GM18858 (cell line): ENCODE data around the gene KRTAP9-1.
"Not testable (repeated sequence)": the region's sequence is repeated elsewhere in the genome, so short reads cannot be mapped to it uniquely, and the experiment has no call there.

Source experiments
- ATAC-seq: cut with Tn5 transposase; IDR thresholded peaks from one replicate; pipeline ENCODE4 v1.9.1; 2021; ENCODE audit not compliant: unreplicated experiment

Gene KRTAP9-1, protein sequence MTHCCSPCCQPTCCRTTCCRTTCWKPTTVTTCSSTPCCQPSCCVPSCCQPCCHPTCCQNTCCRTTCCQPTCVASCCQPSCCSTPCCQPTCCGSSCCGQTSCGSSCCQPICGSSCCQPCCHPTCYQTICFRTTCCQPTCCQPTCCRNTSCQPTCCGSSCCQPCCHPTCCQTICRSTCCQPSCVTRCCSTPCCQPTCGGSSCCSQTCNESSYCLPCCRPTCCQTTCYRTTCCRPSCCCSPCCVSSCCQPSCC

GRCh38 chr17:41189837-41190318 is at the start of gene KRTAP9-1:
Gene KRTAP9-1 (plus strand): TSS chr17:41189887. CDS start chr17:41189887, 0 bp downstream.
- not testable (repeated sequence) for ATAC-seq

DNA sequence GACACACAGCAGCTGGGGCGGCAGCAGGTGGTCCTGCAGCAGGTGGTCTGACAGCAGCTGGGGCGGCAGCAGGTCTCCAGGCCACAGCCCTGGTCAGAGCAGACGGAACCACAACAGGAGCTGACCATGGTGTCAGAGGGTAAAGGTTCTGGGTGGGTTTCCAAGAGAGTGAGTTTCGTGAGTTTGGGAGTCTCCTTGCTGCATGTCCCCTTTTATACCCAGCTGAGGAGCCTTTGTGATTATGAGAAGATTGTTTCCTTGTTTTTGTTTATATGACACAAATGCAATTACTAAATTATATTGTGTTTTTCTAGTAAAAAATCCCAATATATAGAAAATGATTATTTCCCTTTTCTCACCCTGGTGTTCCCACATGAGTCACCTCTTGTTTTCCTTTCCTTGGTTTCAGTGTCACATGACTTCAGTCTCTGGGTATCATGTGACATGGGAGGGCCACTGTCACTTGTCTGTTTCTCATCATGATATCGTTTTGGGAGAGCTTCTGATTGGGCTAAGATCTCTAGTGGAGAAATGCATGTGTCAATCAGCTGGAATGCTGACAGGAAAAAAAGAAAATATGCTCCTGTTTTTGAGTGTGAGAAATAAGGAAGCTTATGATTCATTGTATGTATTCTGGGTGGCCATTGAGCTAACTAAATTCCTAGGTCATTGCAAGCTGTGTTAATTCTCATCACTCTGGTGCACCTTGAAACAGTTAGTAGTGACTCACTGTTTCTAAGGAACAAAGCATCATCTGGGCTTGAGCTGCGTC is 49.1 kb upstream of the KRTAP9-1 start, which contains the start of gene KRTAP4-6:
Gene KRTAP4-6, minus strand, starts transcription at position 185 of the 772 bp plus-strand sequence. Its CDS starts 57 bp downstream, at position 128.
- ATAC-seq, result no peak

DNA sequence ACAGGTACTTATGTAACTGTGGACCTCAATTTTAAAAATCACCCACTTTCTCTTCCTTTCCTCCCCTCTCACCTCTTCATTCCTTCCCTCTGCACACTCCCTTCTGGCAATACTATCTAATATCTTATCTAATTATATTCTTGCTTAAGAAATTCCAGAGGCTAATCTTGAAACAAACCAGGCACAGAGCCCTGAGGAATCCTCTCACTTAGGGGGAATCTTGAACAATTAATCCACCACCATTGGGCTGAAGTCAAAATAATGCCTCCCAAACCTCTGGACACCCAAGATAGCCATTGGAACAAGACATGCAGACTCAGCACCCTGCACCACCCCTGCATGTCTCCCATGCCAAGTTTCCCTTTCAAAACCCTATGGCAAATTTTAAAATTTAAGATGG is 48.3 kb upstream of the KRTAP9-1 start:
- ATAC-seq, result no peak

DNA sequence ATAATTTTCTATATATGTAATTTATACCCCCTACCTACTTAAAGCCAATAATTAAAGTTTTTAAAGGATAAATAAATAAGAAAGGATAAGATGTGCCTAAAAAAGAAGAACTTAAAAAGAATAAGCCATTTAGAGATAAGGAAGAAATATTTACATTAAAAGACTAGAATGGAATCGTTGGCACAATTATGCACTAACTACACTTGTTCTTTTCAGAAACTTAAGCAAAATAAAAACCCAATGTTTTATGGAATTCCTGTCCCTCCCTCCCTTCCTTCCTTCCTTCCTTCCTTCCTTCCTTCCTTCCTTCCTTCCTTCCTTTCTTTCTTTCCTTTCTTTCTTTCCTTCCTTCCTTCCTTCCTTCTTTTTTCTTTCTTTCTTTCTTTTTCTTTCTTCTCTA is 44.8 kb upstream of the KRTAP9-1 start:
- ATAC-seq, result no peak

GRCh38 chr17:41145261-41145660 is 44.4 kb upstream of the KRTAP9-1 start:
- ATAC-seq, result no peak

GRCh38 chr17:41147531-41148204 is 42.0 kb upstream of the KRTAP9-1 start:
- ATAC-seq, result no peak

GRCh38 chr17:41148971-41149651 is 40.6 kb upstream of the KRTAP9-1 start:
- not testable (repeated sequence) for ATAC-seq

DNA sequence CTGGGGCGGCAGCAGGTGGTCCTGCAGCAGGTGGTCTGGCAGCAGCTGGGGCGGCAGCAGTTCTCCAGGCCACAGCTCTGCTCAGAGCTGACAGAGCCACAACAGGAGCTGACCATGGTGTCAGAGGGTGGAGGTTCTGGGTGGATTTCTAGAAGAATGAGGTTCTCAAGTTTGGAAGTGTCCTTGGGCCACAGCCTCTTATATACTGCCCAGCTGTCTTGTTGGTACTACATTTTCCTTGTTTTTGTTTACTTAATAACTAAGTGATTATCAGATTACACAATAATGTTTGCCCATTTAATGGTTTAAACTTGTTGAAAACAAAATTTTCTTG is 40.1 kb upstream of the KRTAP9-1 start, which contains the start of gene KRTAP4-5:
Gene KRTAP4-5, minus strand, starts transcription at position 174 of the 334 bp plus-strand sequence. Its CDS starts 58 bp downstream, at position 116.
- no peak for ATAC-seq

- no peak for ATAC-seq
These were observed 39.7 kb upstream of the KRTAP9-1 start for GRCh38 chr17:41150026-41150425.

GRCh38 chr17:41151525-41151924 is 38.2 kb upstream of the KRTAP9-1 start:
- ATAC-seq, result no peak

- no peak for ATAC-seq
These were observed 35.8 kb upstream of the KRTAP9-1 start for GRCh38 chr17:41153856-41154255.

DNA sequence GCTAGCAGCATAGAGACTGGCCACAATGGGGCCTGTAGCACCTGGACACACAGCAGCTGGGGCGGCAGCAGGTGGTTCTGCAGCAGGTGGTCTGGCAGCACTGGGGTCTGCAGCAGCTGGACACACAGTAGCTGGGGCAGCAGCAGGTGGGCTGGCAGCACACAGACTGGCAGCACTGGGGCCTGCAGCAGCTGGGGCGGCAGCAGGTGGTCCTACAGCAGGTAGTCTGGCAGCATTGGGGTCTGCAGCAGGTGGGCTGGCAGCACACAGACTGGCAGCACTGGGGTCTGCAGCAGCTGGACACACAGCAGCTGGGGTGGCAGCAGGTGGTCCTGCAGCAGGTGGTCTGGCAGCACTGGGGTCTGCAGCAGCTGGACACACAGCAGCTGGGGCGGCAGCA is 29.5 kb upstream of the KRTAP9-1 start:
- ATAC-seq, result not testable (repeated sequence)

DNA sequence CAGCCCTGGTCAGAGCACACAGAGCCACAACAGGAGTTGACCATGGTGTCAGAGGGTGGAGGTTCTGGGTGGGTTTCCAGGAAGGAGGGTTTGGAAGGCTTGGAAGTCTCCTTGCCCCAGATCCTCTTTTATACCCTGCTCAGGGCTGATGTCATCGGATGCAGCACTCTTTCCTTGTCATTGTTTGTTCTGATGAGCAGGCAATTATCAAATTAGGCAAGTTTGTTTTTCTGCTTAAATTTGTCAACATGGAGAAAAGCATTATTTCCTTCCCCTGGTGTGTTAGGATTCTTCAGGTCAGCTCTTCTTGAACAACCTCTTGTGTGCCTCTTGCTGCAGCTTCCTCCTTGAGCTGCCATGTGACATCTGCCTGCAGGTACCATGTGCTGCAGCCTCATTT is 29.0 kb upstream of the KRTAP9-1 start, which contains the start of gene KRTAP4-4:
Gene KRTAP4-4, minus strand, starts transcription at position 101 of the 400 bp plus-strand sequence. Its CDS starts 57 bp downstream, at position 44.
- ATAC-seq, result no peak

- ATAC-seq, result no peak
These were observed 25.9 kb upstream of the KRTAP9-1 start for GRCh38 chr17:41163828-41164227.

GRCh38 chr17:41167561-41167960 is 22.1 kb upstream of the KRTAP9-1 start:
- ATAC-seq, result no peak

- no peak for ATAC-seq
These were observed 21.6 kb upstream of the KRTAP9-1 start, which contains the start of gene KRTAP4-3 for GRCh38 chr17:41168121-41168520. Gene KRTAP4-3 (minus strand): TSS chr17:41168221. CDS start chr17:41168172, 49 bp downstream.

- no peak for ATAC-seq
These were observed 17.8 kb upstream of the KRTAP9-1 start for GRCh38 chr17:41171886-41172285.

DNA sequence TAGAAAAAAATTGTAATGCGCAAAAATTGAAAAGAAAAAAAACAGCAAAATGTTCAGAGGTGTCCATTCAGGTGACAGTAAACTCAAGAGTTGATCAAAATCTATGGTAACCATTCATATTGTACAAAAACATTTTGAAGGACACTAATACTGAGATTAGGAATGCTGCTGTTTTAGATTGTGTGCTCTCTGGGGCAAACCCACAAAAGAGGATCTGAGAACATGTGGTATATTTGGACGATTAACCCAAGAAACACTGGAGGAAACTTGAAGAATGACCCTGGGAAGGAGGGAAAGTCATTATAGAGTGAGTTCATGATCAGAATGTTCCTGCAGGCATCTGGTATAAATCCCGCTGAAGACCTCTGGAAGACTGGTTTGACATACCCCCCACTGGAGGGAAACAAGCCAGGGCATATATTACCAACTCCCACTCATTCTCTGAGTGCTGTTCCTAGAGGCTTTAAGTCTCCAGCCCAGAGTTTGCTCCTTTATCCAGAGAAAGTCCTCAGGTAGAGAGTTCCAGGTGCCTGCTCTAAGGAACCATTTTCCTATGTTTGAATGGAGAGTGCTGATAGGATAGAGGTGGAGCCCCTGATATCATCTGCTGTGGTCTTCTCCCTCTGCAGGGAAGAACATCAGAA is 12.8 kb upstream of the KRTAP9-1 start:
- ATAC-seq, result no peak

DNA sequence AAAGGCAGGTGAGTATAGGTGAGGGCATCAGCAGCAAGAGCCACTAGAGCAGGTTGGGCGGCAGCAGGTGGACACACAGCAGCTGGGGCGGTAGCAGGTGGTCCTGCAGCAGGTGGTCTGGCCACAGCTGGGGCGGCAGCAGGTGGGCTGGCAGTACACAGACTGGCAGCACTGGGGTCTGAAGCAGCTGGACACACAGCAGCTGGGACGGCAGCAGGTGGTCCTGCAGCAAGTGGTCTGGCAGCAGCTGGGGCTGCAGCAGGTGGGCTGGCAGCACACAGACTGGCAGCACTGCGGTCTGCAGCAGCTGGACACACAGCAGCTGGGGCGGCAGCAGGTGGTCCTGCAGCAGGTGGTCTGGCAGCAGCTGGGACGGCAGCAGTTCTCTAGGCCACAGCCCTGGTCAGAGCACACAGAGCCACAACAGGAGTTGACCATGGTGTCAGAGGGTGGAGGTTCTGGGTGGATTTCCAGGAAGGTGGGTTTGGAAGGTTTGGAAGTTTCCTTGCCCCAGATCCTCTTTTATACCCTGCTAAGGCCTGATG is 11.9 kb upstream of the KRTAP9-1 start, which contains the start of gene KRTAP4-2:
Gene KRTAP4-2, minus strand, starts transcription at position 495 of the 545 bp plus-strand sequence. Its CDS starts 57 bp downstream, at position 438.
- ATAC-seq, result no peak

- no peak for ATAC-seq
These were observed 11.3 kb upstream of the KRTAP9-1 start for GRCh38 chr17:41178341-41178740.
